Activated T-helper 9 cell treated with anti-CD3 and anti-CD28 coated beads, Interleukin-2, amount 50 U/mL, for 16 hours (primary cell): ENCODE measurements around the gene SFT2D1.
"Not testable (repeated sequence)": the region's sequence is repeated elsewhere in the genome, so short reads cannot be mapped to it uniquely, and the experiment has no call there.

Source experiments
- DNase-seq: peaks from one replicate; pipeline ENCODE4 v3.0.0-alpha.2; 2020; ENCODE audit warnings: low read depth

Gene SFT2D1

GRCh38 chr6:166362427-166362826 lies 20.1 kb upstream of the SFT2D1 start:
- DNase-seq: not testable (repeated sequence)

GRCh38 chr6:166361077-166361429 lies 18.7 kb upstream of the SFT2D1 start:
- no peak for DNase-seq

GRCh38 chr6:166360243-166361076 lies 18.1 kb upstream of the SFT2D1 start:
- no peak for DNase-seq

GRCh38 chr6:166355552-166355951 lies 13.2 kb upstream of the SFT2D1 start:
- DNase-seq: no peak

GRCh38 chr6:166354965-166355364 lies 12.6 kb upstream of the SFT2D1 start:
- no peak for DNase-seq

- no peak for DNase-seq
These were observed 11.8 kb upstream of the SFT2D1 start for GRCh38 chr6:166354143-166354542.

GRCh38 chr6:166353507-166353906 lies 11.2 kb upstream of the SFT2D1 start:
- no peak for DNase-seq

GRCh38 chr6:166352923-166353322 lies 10.6 kb upstream of the SFT2D1 start:
- no peak for DNase-seq

- no peak for DNase-seq
These were observed 9.5 kb upstream of the SFT2D1 start for GRCh38 chr6:166351715-166352285.

- no peak for DNase-seq
These were observed 6.1 kb upstream of the SFT2D1 start for GRCh38 chr6:166348305-166348949.

- DNase-seq: no peak
These were observed 4.6 kb upstream of the SFT2D1 start for GRCh38 chr6:166346965-166347364.

GRCh38 chr6:166346449-166346848 lies 4.1 kb upstream of the SFT2D1 start:
- no peak for DNase-seq

- not testable (repeated sequence) for DNase-seq
These were observed 3.3 kb upstream of the SFT2D1 start for GRCh38 chr6:166345672-166346071.

- not testable (repeated sequence) for DNase-seq
These were observed 2.6 kb upstream of the SFT2D1 start for GRCh38 chr6:166344921-166345320.

- DNase-seq: no peak
These were observed 1.9 kb upstream of the SFT2D1 start for GRCh38 chr6:166344240-166344639.

- no peak for DNase-seq
These were observed 774 bp upstream of the SFT2D1 start for GRCh38 chr6:166343150-166343487.

GRCh38 chr6:166341977-166342348 lies 382 bp downstream of the SFT2D1 start:
- DNase-seq: no peak

- DNase-seq: no peak
These were observed 881 bp downstream of the SFT2D1 start for GRCh38 chr6:166341464-166341863.

- no peak for DNase-seq
These were observed 3.5 kb downstream of the SFT2D1 start for GRCh38 chr6:166338854-166339253.

GRCh38 chr6:166336847-166337246 lies 5.5 kb downstream of the SFT2D1 start:
- no peak for DNase-seq

GRCh38 chr6:166335378-166336302 lies 6.7 kb downstream of the SFT2D1 start:
- no peak for DNase-seq

- no peak for DNase-seq
These were observed 7.5 kb downstream of the SFT2D1 start for GRCh38 chr6:166334878-166335277.
